Ectodermal cell (in vitro differentiated cells): ENCODE data around the gene PCDH7. TPM values are rescaled to one million over a fixed set of nuclear protein-coding genes. Genes with fewer than 3 reads are reported as not detected.

Source experiments
- H3K27ac ChIP-seq: 2 replicates; pipeline ENCODE4 v1.7.0; 2013; ENCODE audit warnings: mild to moderate bottlenecking, low read depth, low read length; ENCODE audit not compliant: insufficient read depth, poor library complexity, severe bottlenecking
- H3K27me3 ChIP-seq: 2 replicates; pipeline ENCODE4 v1.7.0; 2013; ENCODE audit warnings: mild to moderate bottlenecking, low read length; ENCODE audit not compliant: insufficient read depth, control insufficient read depth, poor library complexity, severe bottlenecking
- H3K36me3 ChIP-seq: one replicate; pipeline ENCODE4 v1.7.0; 2013; ENCODE audit warnings: low read length; ENCODE audit not compliant: control insufficient read depth, insufficient read depth
- H3K4me1 ChIP-seq: one replicate; pipeline ENCODE4 v1.7.0; 2013; ENCODE audit warnings: low read length; ENCODE audit not compliant: control insufficient read depth, insufficient read depth
- H3K4me3 ChIP-seq: 2 replicates; pipeline ENCODE4 v1.7.0; 2013; ENCODE audit warnings: low read depth, low read length, control low read depth; ENCODE audit not compliant: insufficient read depth
- H3K9me3 ChIP-seq: 2 replicates; pipeline ENCODE4 v1.7.0; 2013; ENCODE audit warnings: mild to moderate bottlenecking, low read length, moderate library complexity; ENCODE audit not compliant: control insufficient read depth
- WGBS, 2 experiments: methylation state at CpG; one replicate each; pipeline ENCODE4 v1.1.7; 2013; ENCODE audit warnings: missing lambda C conversion rate in 2 of 2; 5-methylcytosine and 5-hydroxymethylcytosine counted together
- polyA plus RNA-seq, 4 experiments: library from polyadenylated mRNA; stranded (reverse); fragments of 50-300 nt; gene quantifications; one replicate each; pipeline ENCODE4 v1.2.3, GENCODE V29; 2013

The PCDH7 gene, protein sequence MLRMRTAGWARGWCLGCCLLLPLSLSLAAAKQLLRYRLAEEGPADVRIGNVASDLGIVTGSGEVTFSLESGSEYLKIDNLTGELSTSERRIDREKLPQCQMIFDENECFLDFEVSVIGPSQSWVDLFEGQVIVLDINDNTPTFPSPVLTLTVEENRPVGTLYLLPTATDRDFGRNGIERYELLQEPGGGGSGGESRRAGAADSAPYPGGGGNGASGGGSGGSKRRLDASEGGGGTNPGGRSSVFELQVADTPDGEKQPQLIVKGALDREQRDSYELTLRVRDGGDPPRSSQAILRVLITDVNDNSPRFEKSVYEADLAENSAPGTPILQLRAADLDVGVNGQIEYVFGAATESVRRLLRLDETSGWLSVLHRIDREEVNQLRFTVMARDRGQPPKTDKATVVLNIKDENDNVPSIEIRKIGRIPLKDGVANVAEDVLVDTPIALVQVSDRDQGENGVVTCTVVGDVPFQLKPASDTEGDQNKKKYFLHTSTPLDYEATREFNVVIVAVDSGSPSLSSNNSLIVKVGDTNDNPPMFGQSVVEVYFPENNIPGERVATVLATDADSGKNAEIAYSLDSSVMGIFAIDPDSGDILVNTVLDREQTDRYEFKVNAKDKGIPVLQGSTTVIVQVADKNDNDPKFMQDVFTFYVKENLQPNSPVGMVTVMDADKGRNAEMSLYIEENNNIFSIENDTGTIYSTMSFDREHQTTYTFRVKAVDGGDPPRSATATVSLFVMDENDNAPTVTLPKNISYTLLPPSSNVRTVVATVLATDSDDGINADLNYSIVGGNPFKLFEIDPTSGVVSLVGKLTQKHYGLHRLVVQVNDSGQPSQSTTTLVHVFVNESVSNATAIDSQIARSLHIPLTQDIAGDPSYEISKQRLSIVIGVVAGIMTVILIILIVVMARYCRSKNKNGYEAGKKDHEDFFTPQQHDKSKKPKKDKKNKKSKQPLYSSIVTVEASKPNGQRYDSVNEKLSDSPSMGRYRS (N-terminal part only)
- 14.6 TPM for polyA plus RNA-seq (2013, experiment 1 of 4)
- 12.1 TPM for polyA plus RNA-seq (2013, experiment 2 of 4)
- polyA plus RNA-seq (2013, experiment 3 of 4), result 11.7 TPM
- 13.4 TPM for polyA plus RNA-seq (2013, experiment 4 of 4)

DNA sequence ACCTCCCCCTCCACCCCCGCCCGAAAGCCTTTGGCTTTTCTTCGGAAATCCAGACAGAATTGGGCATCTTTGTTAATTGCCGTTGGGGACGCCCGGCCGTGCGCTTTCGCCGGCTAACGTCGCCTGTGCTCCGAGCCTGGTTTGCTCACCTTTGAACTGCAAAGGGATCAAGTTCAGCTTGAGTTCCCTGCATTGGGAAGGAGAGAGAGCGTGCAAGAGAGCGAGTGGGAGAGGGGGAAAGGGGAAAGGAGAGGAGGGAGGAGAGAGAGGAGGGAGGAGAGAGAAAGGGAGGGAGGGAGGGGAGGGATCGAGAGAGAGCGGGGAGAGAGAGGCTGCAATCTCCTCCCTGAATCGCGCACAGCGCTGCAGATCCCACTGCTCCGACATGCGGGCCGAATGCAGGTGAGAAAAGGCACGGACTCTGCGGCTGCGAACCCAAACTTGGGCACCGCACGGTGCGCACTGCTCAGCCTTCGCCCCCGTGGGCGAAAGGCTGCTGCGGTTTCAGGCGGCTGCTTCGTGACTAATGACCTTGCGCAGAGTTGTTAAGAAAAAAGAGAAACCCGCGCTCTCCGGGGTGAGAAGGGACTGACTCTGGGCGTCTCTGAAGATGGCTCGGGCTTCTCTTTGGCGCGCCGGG lies at the start of gene PCDH7:
PCDH7 (plus strand) TSS at position 349 of the 640 bp plus-strand sequence. CDS start 1,054 bp downstream, outside the sequence.
- Histone ChIP-seq H3K4me3 (peak within 1 kb of the TSS; percentile 48), H3K9me3 (no peaks in the 10 kb centered on the region), H3K27ac (peak within 1 kb of the TSS; percentile 91), H3K27me3 (peaks cover 47% of the 10 kb centered on the region), H3K36me3 (no peaks in the 10 kb centered on the region), H3K4me1 (peaks cover 10% of the 10 kb centered on the region)
- WGBS, 2 experiments, result 0 to 1% methylated on average over 44 of the region's 44 CpGs

DNA sequence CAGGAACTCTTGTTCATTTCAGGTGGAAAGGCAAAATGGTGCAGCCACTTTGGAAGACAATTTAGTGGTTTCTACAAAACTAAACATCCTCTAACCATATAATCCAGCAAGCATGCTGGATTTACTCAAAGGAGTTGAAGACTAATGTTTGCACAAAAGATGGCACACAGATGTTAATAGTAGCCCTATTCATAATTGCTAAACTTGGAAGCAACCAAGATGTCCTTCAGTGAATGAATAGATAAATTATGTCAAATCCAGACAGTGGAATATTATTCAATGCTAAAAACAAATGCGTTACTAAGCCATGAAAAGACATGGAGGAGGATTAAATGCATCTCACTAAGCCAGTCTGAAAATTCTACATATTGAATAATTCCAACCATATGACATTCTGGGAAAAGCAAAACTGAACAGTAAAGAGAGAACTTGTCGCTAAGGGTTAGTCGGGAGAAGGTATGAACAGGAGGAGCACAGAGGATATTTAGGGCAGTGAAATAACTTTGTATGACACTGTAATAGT lies 48.2 kb upstream of the PCDH7 start:
- no peak overlapping the region for H3K27ac ChIP-seq
- no peaks in the 10 kb centered on the region for H3K4me1 ChIP-seq
- H3K4me3 ChIP-seq, result no peak overlapping the region
- WGBS, 2 experiments, result 97 to 100% methylated on average over 3 of the region's 3 CpGs
- H3K36me3 ChIP-seq, result no peaks in the 10 kb centered on the region
- no peaks in the 10 kb centered on the region for H3K27me3 ChIP-seq
- H3K9me3 ChIP-seq, result no peaks in the 10 kb centered on the region

DNA sequence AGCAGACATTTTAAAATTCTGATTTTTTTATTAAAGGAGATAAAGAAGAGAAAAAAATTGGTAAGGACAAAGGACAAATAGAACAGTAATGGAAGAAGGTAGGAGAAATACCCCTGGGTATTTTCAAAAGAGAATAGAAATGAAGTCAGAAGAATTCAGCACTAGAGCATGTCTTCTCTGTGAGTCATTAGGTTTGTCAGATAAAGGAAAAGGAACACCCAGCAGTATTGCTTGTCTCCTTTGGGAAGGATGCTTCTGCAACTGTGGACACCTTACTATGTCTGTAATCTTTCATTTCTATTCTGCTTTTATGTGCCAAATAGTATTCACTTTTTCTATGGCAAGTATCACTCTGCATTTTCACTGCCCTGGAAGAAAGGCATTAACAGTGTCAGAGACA lies 24.0 kb upstream of the PCDH7 start:
- no peak overlapping the region for H3K27ac ChIP-seq
- no peaks in the 10 kb centered on the region for H3K4me1 ChIP-seq
- H3K36me3 ChIP-seq, result no peaks in the 10 kb centered on the region
- no peaks in the 10 kb centered on the region for H3K9me3 ChIP-seq
- H3K4me3 ChIP-seq, result no peak overlapping the region
- no peaks in the 10 kb centered on the region for H3K27me3 ChIP-seq

DNA sequence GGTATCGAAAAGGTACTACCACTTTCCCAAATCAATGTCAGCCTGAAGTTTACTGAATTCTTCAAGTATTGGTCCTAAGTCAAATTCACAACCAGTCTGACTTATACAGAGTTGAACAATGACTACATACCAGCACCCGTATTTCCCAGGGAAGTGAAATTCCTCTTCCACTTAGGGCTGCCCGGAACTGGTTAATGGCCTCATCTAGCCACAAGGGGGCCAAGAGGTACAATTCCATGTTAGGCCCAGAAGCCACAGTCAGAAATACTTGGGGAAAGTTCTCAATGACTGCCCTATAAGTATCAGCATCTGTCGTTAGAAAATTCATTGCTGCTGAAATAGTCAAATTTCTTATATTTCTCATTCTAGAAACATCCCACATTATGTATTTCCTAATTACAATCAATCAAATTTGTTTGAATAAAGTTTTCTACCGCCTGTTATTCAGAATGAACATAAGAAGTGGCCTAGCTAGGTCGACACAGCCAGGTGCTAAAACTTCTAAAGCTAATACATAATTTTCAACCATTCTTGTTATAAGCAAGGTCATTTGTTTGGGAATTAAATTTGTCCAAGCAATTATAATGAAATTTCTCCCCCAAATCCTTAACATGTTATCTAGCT lies 5.6 kb upstream of the PCDH7 start:
- Histone ChIP-seq H3K9me3 (no peaks in the 10 kb centered on the region), H3K27me3 (peaks cover 5% of the 10 kb centered on the region), H3K4me3 (no peak overlapping the region), H3K4me1 (no peaks in the 10 kb centered on the region), H3K36me3 (no peaks in the 10 kb centered on the region), H3K27ac (no peak overlapping the region)
- 45 to 55% methylated on average over 6 of the region's 6 CpGs for WGBS, 2 experiments

DNA sequence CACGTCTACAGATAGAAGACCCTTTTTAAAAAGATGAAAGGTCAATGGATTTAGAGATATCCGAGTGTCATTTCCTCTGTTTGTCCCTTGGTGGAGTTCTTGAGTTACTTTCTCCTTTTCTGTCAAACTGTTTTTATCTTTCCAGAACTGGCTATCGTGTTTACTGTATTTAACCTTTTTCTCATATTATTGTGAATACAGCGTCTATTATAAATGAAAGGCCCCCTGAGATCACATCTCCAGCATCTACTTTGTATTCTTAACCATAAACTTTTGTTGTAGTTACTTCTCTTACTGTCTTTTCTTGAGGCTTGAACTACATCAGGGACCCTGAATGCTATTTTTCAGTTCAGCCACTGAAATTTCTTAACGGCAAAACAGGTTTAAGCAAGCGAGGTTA lies 4.0 kb upstream of the PCDH7 start:
- H3K27ac ChIP-seq, result peak overlapping the region; percentile 11

DNA sequence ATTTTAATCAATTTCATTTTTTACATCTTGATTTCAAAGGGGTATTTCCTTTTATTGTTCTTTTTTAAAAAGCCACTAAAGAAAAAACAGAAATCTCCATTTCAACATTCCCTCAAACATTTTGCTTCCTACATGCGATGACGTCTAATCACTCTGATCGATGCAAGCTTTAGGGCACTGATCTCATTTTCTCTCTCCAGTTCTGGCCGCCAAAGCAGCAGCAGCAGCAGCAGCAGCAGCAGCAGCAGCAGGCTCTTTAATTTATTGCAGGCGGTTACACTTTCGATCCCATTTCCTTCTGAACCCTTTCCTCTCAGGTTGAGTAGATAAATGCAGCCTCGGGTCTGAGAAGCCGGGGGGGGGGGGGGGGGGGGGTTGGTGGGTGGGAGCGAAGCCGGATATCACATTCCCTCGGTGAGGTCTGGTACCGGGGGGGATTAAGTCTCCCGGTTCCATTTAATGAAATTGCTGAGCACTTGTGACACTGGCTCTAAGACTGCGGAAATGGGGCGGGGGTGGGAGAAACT lies 3.4 kb upstream of the PCDH7 start:
- no peaks in the 10 kb centered on the region for H3K4me1 ChIP-seq
- H3K27ac ChIP-seq, result peak overlapping the region; percentile 91
- peaks cover 21% of the 10 kb centered on the region for H3K27me3 ChIP-seq
- peak overlapping the region; percentile 48 for H3K4me3 ChIP-seq
- WGBS, 2 experiments, result 0 to 1% methylated on average over 11 to 12 of the region's 15 CpGs
- H3K9me3 ChIP-seq, result no peaks in the 10 kb centered on the region
- H3K36me3 ChIP-seq, result no peaks in the 10 kb centered on the region

More for the DNA sequence above, 4.0 kb upstream of the PCDH7 start:
- Histone ChIP-seq H3K27me3 (peaks cover 15% of the 10 kb centered on the region), H3K9me3 (no peaks in the 10 kb centered on the region), H3K36me3 (no peaks in the 10 kb centered on the region), H3K4me1 (no peaks in the 10 kb centered on the region), H3K4me3 (peak overlapping the region; percentile 48)
- WGBS, 2 experiments, result 5 to 7% methylated on average over 4 to 5 of the region's 6 CpGs

DNA sequence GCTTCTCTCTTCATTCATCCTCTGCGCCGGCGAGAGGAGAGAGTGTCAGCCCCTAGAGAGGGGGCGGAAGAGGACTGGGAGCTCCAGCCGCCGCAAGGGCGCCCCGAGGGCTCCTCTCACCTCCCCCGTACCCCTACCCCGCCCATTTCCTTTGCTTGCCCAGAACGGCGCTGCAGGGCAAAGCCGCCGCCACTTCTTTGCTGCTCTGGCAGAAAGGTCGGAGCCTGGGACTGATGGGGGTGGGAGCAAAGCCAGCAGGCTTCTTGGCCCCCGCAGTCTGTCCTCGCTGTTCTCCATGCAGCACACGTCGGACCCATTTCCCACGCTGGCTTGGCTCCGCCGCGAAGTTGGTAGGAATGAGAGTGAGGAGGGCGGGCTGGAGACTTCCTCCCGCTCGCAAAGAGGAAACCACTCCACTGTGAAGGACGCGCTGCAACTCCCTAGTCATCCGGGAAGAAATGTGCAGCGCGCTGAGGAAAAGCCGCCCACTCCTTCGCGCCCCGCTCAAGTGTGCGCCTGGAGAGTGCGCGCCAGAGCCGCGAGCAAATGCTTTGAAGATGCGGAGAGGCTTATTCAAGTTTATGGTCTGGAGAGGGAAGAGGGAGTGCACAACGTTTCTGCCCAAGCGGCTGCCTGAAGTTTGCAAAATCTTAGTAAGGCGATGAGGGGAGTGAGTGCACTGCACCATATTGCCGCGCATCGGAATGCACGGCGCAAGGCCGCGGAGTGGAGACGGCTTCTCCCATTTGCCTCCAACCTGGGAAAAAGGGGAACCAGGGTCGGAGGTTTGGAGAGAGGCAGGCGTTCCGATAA lies 2.8 kb upstream of the PCDH7 start:
- H3K27ac ChIP-seq, result peak overlapping the region; percentile 91
- no peaks in the 10 kb centered on the region for H3K36me3 ChIP-seq
- no peaks in the 10 kb centered on the region for H3K4me1 ChIP-seq
- H3K27me3 ChIP-seq, result peaks cover 28% of the 10 kb centered on the region
- H3K4me3 ChIP-seq, result peak overlapping the region; percentile 48
- H3K9me3 ChIP-seq, result no peaks in the 10 kb centered on the region
- WGBS, 2 experiments, result 0% methylated on average over 55 of the region's 55 CpGs

DNA sequence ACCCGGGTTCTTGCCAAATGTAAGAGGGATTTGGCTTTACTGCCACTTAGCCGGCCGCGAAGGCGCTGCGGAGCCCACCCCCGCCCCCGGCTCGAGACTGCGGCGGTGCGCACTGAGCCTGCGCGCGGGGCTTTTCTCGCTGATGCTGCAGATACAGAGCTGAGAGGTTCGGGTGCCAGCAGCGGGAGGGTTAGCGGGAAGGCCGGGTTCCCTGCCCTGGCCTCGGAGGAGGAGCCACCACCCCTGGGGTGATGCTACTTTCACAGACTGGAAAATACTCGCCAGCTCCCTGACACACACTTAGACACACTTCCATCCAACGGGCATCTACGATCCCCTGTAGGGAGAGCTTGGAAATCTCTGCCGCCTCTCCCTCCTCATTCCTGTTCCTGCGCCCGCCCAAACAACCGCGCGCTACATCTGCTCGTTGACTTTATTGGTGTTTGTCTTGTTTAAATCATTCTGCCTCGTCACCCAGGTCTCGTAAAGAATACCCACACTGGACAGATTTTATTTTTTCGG lies 2.1 kb upstream of the PCDH7 start:
- Histone ChIP-seq H3K9me3 (no peaks in the 10 kb centered on the region), H3K4me3 (peak overlapping the region; percentile 48), H3K36me3 (no peaks in the 10 kb centered on the region), H3K4me1 (peaks cover 2% of the 10 kb centered on the region), H3K27ac (peak overlapping the region; percentile 91), H3K27me3 (peaks cover 34% of the 10 kb centered on the region)
- 0% methylated on average over 33 to 34 of the region's 34 CpGs for WGBS, 2 experiments
